KMS-11 (cell line): ENCODE results near the gene SZT2.

Experiments
- H2AFZ ChIP-seq: fragments of 200-600 bp; sonication (generic); 2 replicates; pipeline ENCODE4 v1.6.1; 2016; ENCODE audit warnings: antibody characterized with exemption, mixed run types, low read depth
- H3K27ac ChIP-seq: fragments of 200-600 bp; sonication (generic); 2 replicates; pipeline ENCODE4 v1.6.1; 2016; ENCODE audit warnings: mild to moderate bottlenecking, mixed run types
- H3K27me3 ChIP-seq: fragments of 200-600 bp; sonication (generic); 2 replicates; pipeline ENCODE4 v1.6.1; 2017; ENCODE audit warnings: mild to moderate bottlenecking, low read depth, mixed run types, moderate library complexity; ENCODE audit not compliant: insufficient read depth
- H3K36me3 ChIP-seq: fragments of 200-600 bp; sonication (generic); 2 replicates; pipeline ENCODE4 v1.6.1; 2017; ENCODE audit warnings: mild to moderate bottlenecking, mixed run types; ENCODE audit not compliant: insufficient read depth
- H3K4me1 ChIP-seq: fragments of 200-600 bp; sonication (generic); 2 replicates; pipeline ENCODE4 v1.6.1; 2016; ENCODE audit warnings: mild to moderate bottlenecking, low read depth, mixed run types; ENCODE audit not compliant: poor library complexity, severe bottlenecking
- H3K4me2 ChIP-seq: fragments of 200-600 bp; sonication (generic); 2 replicates; pipeline ENCODE4 v1.7.0; 2016; ENCODE audit warnings: mild to moderate bottlenecking, mixed run types
- H3K4me3 ChIP-seq: fragments of 200-600 bp; sonication (generic); IDR thresholded peaks from 2 replicates; pipeline ENCODE4 v1.6.1; 2017; ENCODE audit warnings: low read depth, low read length, mixed read lengths; ENCODE audit not compliant: insufficient read depth
- H3K79me2 ChIP-seq: fragments of 200-600 bp; sonication (generic); 2 replicates; pipeline ENCODE4 v1.6.1; 2016; ENCODE audit warnings: low read depth, mixed run types; ENCODE audit not compliant: insufficient read depth
- H3K9ac ChIP-seq: fragments of 200-600 bp; sonication (generic); 2 replicates; pipeline ENCODE4 v1.6.1; 2016; ENCODE audit warnings: mild to moderate bottlenecking, mixed run types
- H4K20me1 ChIP-seq: fragments of 200-600 bp; sonication (generic); 2 replicates; pipeline ENCODE4 v1.6.1; 2016; ENCODE audit warnings: mild to moderate bottlenecking, mixed run types; ENCODE audit not compliant: insufficient read depth
- TF ChIP-seq, protein P1 (sequence below): fragments of 200-600 bp; sonication (generic); conservative IDR thresholded peaks from 2 replicates; pipeline ENCODE4 v1.6.1; 2017; ENCODE audit warnings: low read depth, mild to moderate bottlenecking, antibody characterized with exemption, low read length, moderate library complexity, mixed read lengths

Gene SZT2

DNA sequence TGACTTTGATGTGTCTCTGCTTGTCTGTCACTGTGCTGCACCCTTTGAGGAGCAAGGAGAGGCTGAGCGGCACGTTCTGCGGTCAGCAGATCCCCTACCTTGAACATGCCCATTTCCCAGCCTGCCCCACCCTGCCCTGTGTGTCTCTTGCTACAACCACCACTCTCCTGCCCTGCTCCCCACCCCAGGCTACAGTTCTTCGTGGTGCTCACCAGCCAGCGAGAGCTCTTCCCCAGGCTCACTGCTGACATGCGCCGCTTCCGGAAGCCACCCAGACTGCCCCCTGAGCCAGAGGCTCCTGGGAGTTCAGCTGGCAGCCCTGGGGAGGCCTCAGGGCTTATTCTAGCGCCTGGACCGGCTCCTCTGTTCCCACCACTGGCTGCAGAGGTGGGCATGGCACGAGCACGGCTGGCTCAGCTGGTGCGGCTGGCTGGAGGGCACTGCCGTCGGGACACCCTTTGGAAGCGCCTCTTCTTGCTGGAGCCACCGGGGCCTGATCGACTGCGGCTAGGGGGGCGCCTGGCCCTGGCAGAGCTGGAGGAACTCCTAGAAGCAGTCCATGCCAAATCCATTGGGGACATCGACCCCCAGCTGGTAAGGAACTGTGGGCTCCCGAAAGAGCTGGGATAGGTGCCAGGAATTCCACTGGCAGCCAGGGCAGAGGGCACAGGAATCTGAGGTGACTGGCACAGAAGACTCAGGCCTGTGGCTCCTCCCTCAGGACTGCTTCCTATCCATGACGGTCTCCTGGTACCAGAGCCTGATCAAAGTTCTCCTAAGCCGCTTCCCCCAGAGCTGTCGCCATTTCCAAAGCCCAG, 58.4 kb downstream of the SZT2 start:
- no peaks in the 10 kb centered on the region for H3K79me2 ChIP-seq
- H3K27me3 ChIP-seq, result no peaks in the 10 kb centered on the region
- H3K9ac ChIP-seq, result no peak overlapping the region
- no peaks in the 10 kb centered on the region for H4K20me1 ChIP-seq
- TF ChIP-seq, protein P1, sequence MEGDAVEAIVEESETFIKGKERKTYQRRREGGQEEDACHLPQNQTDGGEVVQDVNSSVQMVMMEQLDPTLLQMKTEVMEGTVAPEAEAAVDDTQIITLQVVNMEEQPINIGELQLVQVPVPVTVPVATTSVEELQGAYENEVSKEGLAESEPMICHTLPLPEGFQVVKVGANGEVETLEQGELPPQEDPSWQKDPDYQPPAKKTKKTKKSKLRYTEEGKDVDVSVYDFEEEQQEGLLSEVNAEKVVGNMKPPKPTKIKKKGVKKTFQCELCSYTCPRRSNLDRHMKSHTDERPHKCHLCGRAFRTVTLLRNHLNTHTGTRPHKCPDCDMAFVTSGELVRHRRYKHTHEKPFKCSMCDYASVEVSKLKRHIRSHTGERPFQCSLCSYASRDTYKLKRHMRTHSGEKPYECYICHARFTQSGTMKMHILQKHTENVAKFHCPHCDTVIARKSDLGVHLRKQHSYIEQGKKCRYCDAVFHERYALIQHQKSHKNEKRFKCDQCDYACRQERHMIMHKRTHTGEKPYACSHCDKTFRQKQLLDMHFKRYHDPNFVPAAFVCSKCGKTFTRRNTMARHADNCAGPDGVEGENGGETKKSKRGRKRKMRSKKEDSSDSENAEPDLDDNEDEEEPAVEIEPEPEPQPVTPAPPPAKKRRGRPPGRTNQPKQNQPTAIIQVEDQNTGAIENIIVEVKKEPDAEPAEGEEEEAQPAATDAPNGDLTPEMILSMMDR, result no peak
- no peak overlapping the region for H3K4me2 ChIP-seq
- no peaks in the 10 kb centered on the region for H3K36me3 ChIP-seq
- no peak overlapping the region for H3K4me3 ChIP-seq
- H2AFZ ChIP-seq, result no peak overlapping the region
- no peaks in the 10 kb centered on the region for H3K4me1 ChIP-seq
- H3K27ac ChIP-seq, result no peak overlapping the region

DNA sequence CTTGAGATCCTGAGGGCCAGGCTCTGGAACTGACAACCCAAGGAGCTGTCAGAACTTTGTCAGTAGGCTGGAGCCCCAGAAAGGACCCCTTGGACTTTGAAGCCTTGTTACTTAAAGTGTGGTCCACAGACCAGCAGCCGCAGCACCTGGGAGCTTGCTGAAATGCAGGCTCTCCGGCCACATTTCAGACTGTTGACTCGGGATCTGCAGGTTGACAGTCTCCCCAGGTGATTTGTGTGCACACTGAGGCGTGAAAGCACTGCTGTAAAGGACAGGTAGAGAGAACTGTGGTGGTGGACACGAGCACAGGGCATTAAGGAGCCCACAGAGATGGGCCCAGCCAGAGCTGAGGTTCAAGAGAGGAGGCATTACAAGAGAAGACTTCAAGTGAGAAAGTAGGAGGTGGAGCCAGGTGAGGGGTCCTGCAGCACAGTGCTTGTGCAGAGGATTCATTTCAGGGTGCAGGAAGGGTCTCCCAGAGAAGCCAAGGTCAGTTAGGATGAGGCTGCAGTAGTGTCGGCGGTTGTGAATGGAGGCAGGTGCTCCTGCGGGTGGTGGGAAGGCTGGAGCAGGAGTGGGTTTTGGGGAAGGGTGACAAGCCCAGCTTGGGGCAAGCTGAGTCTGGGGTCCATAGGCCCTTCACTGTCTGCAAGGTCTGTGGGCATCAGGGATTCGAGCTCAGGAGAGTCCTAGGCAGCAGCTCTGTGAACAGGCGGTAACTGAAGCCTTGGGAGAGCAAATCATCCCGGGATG, 59.4 kb downstream of the SZT2 start:
- Histone ChIP-seq H3K27ac (no peak overlapping the region), H3K4me3 (no peak overlapping the region), H3K4me1 (no peaks in the 10 kb centered on the region), H3K4me2 (no peak overlapping the region), H3K79me2 (no peaks in the 10 kb centered on the region), H3K27me3 (no peaks in the 10 kb centered on the region), H3K9ac (no peak overlapping the region), H4K20me1 (no peaks in the 10 kb centered on the region), H2AFZ (no peak overlapping the region), H3K36me3 (no peaks in the 10 kb centered on the region)
- TF ChIP-seq, protein P1, result no peak

DNA sequence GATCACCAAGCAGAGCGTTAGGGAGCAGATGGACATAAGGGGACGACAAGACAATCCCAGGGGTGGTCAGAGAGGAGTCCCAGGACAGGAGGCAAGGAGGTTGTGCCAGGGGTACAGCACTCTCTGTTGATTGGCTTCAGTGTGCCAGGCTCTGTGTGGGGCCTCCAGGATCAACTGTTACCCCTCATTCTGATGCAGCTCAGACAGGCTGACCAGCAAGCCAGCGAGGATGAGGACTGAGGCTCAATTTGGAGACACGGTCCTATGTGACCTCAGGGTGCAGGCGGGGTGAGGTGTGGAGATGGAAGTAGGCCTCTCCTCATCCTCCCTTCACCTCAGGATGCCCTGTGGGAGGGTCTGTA, 60.0 kb downstream of the SZT2 start:
- no peaks in the 10 kb centered on the region for H3K4me1 ChIP-seq
- TF ChIP-seq, protein P1, result no peak
- no peaks in the 10 kb centered on the region for H4K20me1 ChIP-seq
- H3K9ac ChIP-seq, result no peak overlapping the region
- no peak overlapping the region for H2AFZ ChIP-seq
- H3K4me3 ChIP-seq, result no peak overlapping the region
- no peaks in the 10 kb centered on the region for H3K36me3 ChIP-seq
- no peak overlapping the region for H3K4me2 ChIP-seq
- H3K27ac ChIP-seq, result no peak overlapping the region
- no peaks in the 10 kb centered on the region for H3K27me3 ChIP-seq
- no peaks in the 10 kb centered on the region for H3K79me2 ChIP-seq

DNA sequence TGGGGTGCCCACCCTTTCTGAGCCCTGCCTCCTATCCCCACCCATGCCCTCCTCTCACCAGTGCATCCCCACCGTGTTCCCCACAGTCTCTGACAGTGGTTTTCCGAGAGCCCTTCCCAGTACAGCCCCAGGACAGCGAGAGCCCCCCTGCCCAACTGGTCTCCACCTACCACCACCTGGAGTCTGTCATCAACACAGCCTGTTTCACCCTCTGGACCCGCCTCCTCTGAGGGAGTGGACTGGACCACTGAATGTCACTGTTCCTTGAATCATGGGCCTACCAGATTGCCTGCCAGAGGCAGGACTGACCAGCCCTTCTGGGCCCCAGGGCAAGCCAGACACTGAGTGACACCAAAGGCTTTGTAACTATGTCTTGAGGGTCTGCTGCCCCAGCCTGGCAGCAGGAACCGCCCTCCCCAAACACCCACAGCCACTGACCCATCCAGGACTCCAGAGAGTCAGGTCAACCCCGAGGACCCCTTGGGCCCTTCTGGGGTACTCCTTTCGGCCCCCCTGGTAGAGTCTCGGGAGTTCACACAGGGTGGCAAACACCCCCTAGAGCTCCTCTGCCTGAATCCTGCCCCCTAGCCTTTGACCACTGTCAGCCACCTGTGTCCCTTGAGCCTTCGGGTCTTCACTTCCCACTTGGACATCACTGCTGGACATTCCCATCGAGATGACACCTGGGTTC, 60.7 kb downstream of the SZT2 start:
- Histone ChIP-seq H3K27ac (no peak overlapping the region), H3K79me2 (no peaks in the 10 kb centered on the region), H2AFZ (no peak overlapping the region), H3K9ac (no peak overlapping the region), H3K4me2 (no peak overlapping the region), H4K20me1 (no peaks in the 10 kb centered on the region), H3K36me3 (no peaks in the 10 kb centered on the region), H3K4me1 (no peaks in the 10 kb centered on the region), H3K4me3 (no peak overlapping the region), H3K27me3 (no peaks in the 10 kb centered on the region)
- TF ChIP-seq, protein P1, result no peak
